Endothelial cell of umbilical vein (primary cell): ENCODE measurements around the gene IL17RB.

ENCODE experiments used
- CTCF ChIP-seq, 2 donors: IDR thresholded peaks; 1 replicate in 1 of 2; 2 replicates in 1 of 2; pipeline ENCODE4 v1.5.1; 2011; ENCODE audit warnings: low read length in 2 of 2, mild to moderate bottlenecking in 2 of 2, moderate library complexity in 2 of 2, control low read depth in 1 of 2, inconsistent platforms in 1 of 2, low read depth in 1 of 2; ENCODE audit not compliant: insufficient read depth in 1 of 2; ENCODE audit errors: extremely low read depth in 1 of 2
- EZH2 ChIP-seq: IDR thresholded peaks from 2 replicates; pipeline ENCODE4 v1.6.1; 2012; ENCODE audit warnings: borderline replicate concordance, low read depth, mild to moderate bottlenecking, moderate library complexity, low read length, inconsistent platforms; ENCODE audit not compliant: severe bottlenecking
- MAX ChIP-seq: IDR thresholded peaks from 2 replicates; pipeline ENCODE4 v1.6.1; 2011; ENCODE audit not compliant: insufficient read depth, insufficient read length
- MYC ChIP-seq: IDR thresholded peaks from one replicate; pipeline ENCODE4 v1.6.1; 2011; ENCODE audit warnings: mild to moderate bottlenecking, low read depth, low read length
- POLR2A ChIP-seq: IDR thresholded peaks from 2 replicates; pipeline ENCODE4 v1.6.1; 2012; ENCODE audit warnings: low read depth, mild to moderate bottlenecking, control low read depth, low read length
- POLR2AphosphoS5 ChIP-seq: IDR thresholded peaks from 2 replicates; pipeline ENCODE4 v1.6.1; 2012; ENCODE audit warnings: low read depth, mild to moderate bottlenecking, control low read depth, low read length, moderate library complexity; ENCODE audit not compliant: insufficient read depth

DNA sequence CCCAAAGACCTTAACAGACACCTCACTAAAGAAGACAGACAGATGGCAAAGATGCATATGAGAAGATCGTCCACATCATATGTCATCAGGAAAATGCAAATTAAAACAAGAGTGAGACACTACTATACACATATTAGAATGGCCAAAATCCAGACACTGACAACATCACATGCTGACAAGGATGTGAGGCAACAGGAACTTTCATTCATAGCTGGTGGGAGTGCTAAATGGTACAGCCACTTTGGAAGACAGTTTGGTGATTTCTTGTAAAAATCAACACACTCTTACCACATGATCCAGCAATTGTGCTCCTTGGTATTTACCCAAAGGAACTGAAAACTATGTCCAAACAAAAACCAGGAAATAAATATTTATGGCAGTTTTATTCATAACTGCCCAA, 17.8 kb upstream of the IL17RB start:
- no peak for TF ChIP-seq POLR2AphosphoS5
- no peak for TF ChIP-seq CTCF (IDR thresholded peaks at IDR 0.05; ENCODE audit: extremely low read depth in 1 of 2, insufficient read depth in 1 of 2, low read depth in 1 of 2, low read length in 2 of 2)
- no peak for TF ChIP-seq POLR2A
- TF ChIP-seq MAX: no peak
- no peak for TF ChIP-seq EZH2
- TF ChIP-seq MYC: no peak
